Endothelial cell (in vitro differentiated cells): Measurements from ENCODE around the gene SURF1. TPM values are rescaled to one million over a fixed set of nuclear protein-coding genes. Genes with fewer than 3 reads are reported as not detected.
A peak's percentile ranks its signal among the peaks of the same experiment; 100 is the strongest.
"Not testable (repeated sequence)": the region's sequence is repeated elsewhere in the genome, so short reads cannot be mapped to it uniquely, and the experiment has no call there.

Experiments
- DNase-seq: peaks from one replicate; pipeline ENCODE4 v3.0.0; 2021; ENCODE audit warnings: low spot score
- H3K27ac Mint-ChIP-seq: one replicate; pipeline ENCODE4 v1.8.0; 2021; ENCODE audit warnings: mixed read lengths, inconsistent platforms; ENCODE audit not compliant: unreplicated experiment
- H3K27me3 Mint-ChIP-seq: one replicate; pipeline ENCODE4 v1.8.0; 2021; ENCODE audit warnings: mild to moderate bottlenecking, moderate library complexity, mixed read lengths, inconsistent platforms; ENCODE audit not compliant: unreplicated experiment
- H3K36me3 Mint-ChIP-seq: one replicate; pipeline ENCODE4 v1.8.0; 2021; ENCODE audit warnings: mild to moderate bottlenecking, low read depth, mixed read lengths, inconsistent platforms; ENCODE audit not compliant: unreplicated experiment
- H3K4me1 Mint-ChIP-seq: one replicate; pipeline ENCODE4 v1.8.0; 2021; ENCODE audit warnings: mild to moderate bottlenecking, mixed read lengths, inconsistent platforms; ENCODE audit not compliant: unreplicated experiment
- H3K4me3 Mint-ChIP-seq: one replicate; pipeline ENCODE4 v1.8.0; 2021; ENCODE audit warnings: mild to moderate bottlenecking, mixed read lengths, inconsistent platforms; ENCODE audit not compliant: unreplicated experiment
- H3K9me3 Mint-ChIP-seq: one replicate; pipeline ENCODE4 v1.8.0; 2021; ENCODE audit warnings: mixed read lengths, inconsistent platforms; ENCODE audit not compliant: unreplicated experiment
- total RNA-seq: library from RNA; stranded (reverse); fragmentation: NEBNext Ultra II Directional; extraction: Animal tissue kit (Norgen Biotek cat#: 25700); gene quantifications from one replicate; pipeline ENCODE4 v1.2.1, GENCODE V29; 2021; ENCODE audit not compliant: unreplicated experiment
- TF ChIP-seq, protein P1 (sequence below): fragments of 200-600 bp; sonication (generic); IDR thresholded peaks from one replicate; pipeline ENCODE4 v1.5.0; 2021; ENCODE audit warnings: antibody characterized with exemption; ENCODE audit not compliant: unreplicated experiment

Gene SURF1
- total RNA-seq, 1 donor from 2014 or later: 36.2 TPM

DNA sequence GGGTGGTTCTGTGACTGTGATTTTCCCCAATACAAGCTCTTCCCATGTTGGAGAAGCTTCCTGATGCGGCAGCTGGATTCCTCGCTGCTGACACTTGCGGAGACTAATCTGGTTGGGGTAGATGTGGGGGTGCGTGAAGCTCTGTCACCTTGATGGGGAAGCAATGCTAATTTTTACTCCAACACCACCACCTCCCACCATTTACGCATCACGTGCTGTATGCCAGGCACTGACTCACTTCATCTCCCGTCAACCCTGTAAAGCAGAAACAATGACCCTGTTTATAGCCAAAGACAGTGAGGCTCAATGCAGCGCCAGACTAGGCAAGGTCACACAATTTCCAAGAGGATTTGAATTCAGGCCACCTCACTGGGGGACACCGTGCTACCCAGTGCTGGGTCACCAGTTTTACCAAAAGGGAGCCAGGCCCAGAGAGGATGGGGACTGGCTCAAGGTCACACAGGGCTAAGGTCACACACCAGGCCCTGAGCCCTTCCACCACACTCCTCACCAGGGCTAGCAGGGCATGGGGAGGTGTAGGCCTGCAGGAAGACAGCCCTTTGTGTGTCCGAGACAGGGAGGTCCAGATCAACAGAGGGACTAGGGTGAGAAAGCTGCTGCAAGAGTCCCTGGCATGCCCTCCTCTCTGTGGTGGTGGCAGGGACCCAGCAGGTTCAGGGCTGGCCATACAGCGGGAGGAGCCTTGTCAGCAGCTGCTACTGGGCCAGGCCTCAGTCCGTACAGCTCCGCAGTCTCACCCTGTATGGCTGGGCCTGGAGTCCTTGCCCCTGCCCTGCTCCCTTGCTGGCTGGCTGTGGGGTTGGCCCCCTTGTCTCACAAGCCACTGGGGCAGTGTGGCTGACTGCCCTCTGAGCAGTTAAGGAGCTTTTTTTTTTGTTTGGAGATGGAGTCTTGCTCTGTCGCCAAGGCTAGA lies 23.1 kb upstream of the SURF1 start:
- H3K9me3 Mint-ChIP-seq: no peaks in the 10 kb centered on the region
- no peak overlapping the region for H3K4me3 Mint-ChIP-seq
- H3K4me1 Mint-ChIP-seq: peaks cover 13% of the 10 kb centered on the region
- DNase-seq: no peak
- peaks cover 8% of the 10 kb centered on the region for H3K27me3 Mint-ChIP-seq
- TF ChIP-seq, protein P1, sequence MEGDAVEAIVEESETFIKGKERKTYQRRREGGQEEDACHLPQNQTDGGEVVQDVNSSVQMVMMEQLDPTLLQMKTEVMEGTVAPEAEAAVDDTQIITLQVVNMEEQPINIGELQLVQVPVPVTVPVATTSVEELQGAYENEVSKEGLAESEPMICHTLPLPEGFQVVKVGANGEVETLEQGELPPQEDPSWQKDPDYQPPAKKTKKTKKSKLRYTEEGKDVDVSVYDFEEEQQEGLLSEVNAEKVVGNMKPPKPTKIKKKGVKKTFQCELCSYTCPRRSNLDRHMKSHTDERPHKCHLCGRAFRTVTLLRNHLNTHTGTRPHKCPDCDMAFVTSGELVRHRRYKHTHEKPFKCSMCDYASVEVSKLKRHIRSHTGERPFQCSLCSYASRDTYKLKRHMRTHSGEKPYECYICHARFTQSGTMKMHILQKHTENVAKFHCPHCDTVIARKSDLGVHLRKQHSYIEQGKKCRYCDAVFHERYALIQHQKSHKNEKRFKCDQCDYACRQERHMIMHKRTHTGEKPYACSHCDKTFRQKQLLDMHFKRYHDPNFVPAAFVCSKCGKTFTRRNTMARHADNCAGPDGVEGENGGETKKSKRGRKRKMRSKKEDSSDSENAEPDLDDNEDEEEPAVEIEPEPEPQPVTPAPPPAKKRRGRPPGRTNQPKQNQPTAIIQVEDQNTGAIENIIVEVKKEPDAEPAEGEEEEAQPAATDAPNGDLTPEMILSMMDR: no peak
- H3K27ac Mint-ChIP-seq: no peak overlapping the region
- H3K36me3 Mint-ChIP-seq: no peaks in the 10 kb centered on the region

DNA sequence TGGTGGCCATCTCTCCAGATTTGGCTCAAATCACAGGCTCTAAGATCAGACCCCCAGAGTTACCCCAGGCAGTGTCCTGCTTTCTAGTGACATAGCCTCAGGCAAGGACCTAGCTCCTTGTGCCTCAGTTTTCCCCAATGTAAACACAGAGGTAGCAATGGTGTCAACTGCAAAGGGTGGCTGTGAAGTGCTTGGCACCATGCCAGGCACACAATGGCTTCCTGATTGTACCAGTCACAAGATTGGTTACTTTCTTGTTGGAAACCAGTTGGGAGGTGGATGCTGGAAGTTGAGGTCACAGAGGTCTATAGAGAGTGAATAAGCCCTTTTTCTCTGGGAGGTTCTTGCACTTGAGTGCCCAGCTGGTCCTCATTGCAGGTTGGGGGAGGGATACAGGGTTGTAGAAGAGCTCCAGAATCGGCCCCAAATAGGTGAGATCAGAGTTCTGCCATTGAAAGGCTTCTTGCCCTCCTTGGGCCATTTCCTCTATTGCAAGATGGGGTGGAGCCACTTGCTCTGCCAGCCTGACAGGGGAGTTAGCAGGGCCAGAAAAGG lies 22.2 kb upstream of the SURF1 start:
- no peak overlapping the region for H3K4me3 Mint-ChIP-seq
- H3K4me1 Mint-ChIP-seq: peaks cover 13% of the 10 kb centered on the region
- no peaks in the 10 kb centered on the region for H3K9me3 Mint-ChIP-seq
- no peak overlapping the region for H3K27ac Mint-ChIP-seq
- TF ChIP-seq, protein P1: no peak
- peaks cover 8% of the 10 kb centered on the region for H3K27me3 Mint-ChIP-seq
- H3K36me3 Mint-ChIP-seq: no peaks in the 10 kb centered on the region
- no peak for DNase-seq

DNA sequence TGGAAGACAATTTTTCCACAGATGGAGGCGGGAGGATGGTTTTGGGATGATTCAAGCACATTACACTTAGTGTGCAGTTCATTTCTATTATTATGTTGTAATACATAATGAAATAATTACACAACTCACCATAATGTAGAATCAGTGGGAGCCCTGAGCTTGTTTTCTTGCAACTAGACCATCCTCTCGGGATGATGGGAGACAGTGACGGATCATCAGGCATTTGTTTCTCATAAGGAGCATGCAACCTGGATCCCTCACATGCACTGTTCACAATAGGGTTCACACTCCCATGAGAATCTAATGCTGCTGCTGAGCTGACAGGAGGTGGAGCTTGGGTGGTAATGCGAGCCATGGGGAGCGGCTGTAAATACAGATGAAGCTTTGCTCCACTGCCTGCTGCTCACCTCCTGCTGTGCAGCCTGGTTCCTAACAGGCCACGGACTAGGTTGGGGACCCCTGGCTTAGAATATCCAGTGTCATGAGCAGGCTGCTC lies 21.5 kb upstream of the SURF1 start:
- H3K27ac Mint-ChIP-seq: no peak overlapping the region
- no peaks in the 10 kb centered on the region for H3K9me3 Mint-ChIP-seq
- TF ChIP-seq, protein P1: no peak
- H3K27me3 Mint-ChIP-seq: peaks cover 8% of the 10 kb centered on the region
- no peaks in the 10 kb centered on the region for H3K36me3 Mint-ChIP-seq
- DNase-seq: no peak
- peaks cover 13% of the 10 kb centered on the region for H3K4me1 Mint-ChIP-seq
- H3K4me3 Mint-ChIP-seq: no peak overlapping the region

DNA sequence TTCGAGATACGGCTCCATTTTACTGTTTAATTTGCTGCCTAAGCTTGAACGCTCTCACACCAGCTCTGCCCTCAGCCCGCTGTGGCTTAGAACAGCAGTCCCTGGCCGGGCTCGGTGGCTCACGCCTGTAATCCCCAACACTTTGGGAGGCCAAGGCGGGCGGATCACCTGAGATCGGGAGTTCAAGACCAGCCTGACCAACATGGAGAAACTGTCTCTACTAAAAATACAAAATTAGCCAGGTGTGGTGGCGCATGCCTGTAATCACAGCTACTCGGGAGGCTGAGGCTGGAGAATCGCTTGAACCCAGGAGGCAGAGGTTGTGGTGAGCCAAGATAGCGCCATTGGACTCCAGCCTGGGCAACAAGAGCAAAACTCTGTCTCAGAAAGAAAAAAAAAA lies 21.0 kb upstream of the SURF1 start:
- Mint-ChIP-seq H3K4me1 (peaks cover 13% of the 10 kb centered on the region), H3K27ac (peak overlapping the region; percentile 61), H3K4me3 (peak overlapping the region; percentile 85)
- H3K9me3 Mint-ChIP-seq, DNase-seq, H3K27me3 Mint-ChIP-seq, H3K36me3 Mint-ChIP-seq: not testable (repeated sequence)

DNA sequence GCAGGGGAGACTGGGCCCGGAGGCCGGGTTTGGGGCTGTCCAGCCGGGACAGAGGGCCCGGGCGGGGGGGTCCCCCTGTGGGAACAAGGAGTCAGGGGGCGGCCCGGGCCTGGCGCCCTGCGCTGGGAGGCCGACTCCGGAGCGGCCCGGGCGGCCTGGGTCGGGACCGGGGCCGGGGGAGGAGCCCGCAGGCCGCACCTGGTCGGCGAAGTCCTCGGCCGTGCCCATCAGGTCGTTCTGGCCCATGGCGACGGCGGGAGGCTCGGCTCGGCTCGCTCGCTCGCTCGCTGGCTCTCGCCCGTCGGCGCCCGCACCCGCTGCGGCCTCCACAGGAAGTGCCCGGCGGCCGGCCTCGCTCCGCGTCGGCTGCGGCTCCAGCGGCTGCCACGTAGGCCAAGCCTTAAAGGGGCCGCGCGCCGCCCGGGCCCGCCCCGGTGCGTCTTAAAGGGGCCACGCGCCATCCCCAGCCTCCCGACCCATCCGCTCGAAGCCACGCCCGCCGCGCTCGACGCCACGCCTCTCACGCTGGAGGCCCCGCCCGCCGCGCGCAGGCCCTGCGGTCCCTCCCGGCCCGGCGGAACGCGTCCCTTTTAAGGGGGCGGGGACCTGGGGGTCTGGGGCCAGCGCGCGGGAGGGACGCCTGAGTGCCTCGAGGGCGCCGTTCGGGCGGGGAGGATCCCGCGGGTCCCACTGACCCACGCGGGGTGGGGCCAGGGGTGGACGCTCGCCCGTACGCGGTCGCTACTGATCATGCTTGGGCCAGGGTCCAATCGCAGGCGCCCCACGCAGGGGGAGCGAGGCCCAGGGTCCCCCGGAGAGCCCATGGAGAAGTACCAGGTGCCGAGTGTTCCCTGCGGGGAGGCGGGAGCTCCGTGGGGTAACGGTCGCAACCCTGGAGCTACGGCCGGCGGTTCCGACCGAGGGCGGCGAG lies 19.7 kb upstream of the SURF1 start, which contains the start of the genes STKLD1 and SURF4:
STKLD1 (plus strand) TSS at position 643 of the 931 bp plus-strand sequence; CDS start at position 751, 108 bp downstream.
SURF4 (minus strand) TSS at position 337 of the 931 bp plus-strand sequence; CDS start at position 246, 91 bp downstream.
- H3K4me3 Mint-ChIP-seq: peak within 1 kb of the TSS; percentile 99
- TF ChIP-seq, protein P1: no peak
- H3K36me3 Mint-ChIP-seq: peaks cover 5% of the 10 kb centered on the region
- peak within 1 kb of the TSS; percentile 97 for H3K27ac Mint-ChIP-seq
- H3K9me3 Mint-ChIP-seq: no peaks in the 10 kb centered on the region
- H3K4me1 Mint-ChIP-seq: peaks cover 13% of the 10 kb centered on the region
- H3K27me3 Mint-ChIP-seq: peaks cover 8% of the 10 kb centered on the region
- peak; percentile 97 for DNase-seq
